HG03039 (cell line): ENCODE measurements around the gene MADCAM1.
A peak's percentile ranks its signal among the peaks of the same experiment; 100 is the strongest.

Experiments used
- ATAC-seq: cut with Tn5 transposase; IDR thresholded peaks from one replicate; pipeline ENCODE4 v1.9.1; 2021; ENCODE audit warnings: mild to moderate bottlenecking, moderate library complexity; ENCODE audit not compliant: unreplicated experiment

MADCAM1 gene

DNA sequence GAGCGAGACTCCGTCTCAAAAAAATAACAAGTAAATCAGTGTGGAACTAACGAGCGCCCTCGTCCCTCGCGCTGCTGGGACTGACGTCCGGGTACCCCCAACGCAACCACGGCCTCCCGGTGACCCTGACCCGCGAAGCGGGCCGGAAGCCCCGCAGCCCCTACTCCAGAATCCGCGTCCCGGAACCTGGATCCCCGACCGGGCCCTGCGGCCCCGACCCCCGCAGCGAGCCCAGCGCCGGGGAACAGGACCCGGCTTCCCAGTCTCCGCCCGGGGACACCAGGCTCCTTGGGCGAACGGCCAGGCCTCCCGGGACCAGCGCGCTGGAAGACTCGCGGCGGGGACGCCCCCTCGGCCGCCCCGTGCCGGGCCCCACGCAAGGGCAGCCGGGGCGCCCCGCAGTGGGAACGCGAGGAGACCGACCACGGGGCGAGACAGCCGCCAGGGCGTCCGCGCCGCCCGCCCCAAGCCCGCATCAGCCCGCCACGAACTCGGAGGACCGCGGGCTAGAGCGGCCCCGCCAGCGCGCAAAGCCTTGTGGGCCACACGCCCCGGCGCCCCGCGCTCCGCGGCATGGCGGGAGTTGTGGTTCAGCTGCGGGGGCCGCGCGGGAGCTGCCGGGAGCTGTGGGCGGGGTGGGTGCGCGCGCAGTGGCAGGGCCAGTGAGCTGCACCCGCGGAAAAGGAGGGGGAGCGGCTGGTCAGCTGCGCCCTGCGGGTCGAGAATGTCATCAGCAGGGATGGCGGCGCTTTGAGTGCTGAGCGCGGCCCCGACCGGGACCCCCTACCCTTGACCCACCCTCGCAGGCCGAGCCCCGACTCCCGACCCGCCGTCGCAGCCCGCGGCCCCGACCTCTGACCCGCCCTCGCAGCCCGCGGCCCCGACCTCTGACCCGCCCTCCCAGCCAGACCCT, 7.5 kb upstream of the MADCAM1 start:
- peak; percentile 62 for ATAC-seq

DNA sequence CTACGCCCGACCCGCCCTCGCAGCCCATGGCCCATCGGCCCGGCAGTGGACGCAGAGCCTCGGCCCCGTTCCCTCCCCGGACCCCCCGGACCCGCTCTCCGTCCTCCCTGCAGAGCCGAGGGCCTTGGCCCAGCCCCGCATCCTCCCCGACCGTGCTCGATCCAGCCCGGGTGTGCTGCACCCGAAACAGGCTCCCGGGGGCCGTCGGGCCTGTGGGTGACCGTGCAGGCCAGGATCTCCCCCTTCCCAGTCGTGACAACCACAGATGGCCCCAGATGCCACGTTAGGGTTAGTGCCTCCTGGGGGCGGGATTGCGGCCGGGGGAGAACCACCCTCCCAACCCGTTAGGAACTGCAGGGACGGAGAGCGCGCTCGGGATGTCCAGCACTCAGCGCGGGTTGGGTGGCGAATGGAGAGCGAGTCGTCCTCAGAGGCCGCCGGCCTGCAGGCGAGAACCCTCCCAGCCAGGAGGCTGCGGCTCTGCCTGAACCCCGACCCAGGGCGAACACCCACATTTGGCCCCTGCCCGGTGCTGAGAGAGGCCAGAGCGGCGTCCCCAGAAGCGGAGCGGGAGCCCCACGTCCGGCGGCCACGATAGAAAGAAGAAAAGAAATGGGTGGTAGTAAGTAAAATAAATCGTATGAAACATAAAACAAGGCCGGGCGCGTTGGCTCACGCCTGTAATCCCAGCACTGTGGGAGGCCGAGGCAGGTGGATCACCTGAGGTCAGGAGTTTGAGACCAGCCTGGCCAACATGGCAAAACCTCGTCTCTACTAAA, 6.7 kb upstream of the MADCAM1 start:
- ATAC-seq, result no peak

DNA sequence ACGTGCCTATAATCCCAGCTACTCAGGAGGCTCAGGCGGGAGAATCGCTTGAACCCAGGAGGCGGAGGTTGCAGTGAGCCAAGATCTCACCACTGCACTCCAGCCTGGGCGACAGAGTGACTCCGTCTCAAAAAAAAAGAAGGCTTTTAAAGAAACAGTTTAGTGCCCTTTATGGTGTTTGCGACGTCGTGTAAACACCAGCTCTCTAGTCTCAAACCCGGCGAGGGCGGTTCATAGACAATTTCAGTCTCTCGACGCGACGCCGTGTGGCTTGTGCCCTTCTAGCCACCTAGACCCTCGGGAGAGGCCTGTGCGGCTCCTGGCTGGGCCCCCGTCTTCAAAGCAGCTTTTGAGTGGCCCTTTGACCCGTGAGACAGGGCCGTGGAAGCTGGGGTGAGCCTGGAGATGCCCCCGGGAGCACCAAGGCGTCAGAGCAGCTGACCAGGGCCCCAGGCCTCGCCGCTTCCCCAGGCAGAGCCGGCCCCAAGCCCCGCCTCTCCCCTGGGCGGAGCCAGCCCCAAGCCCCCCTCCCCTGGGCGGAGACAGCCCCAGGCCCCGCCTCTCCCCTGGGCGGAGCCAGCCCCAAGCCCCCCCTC, 5.0 kb upstream of the MADCAM1 start:
- no peak for ATAC-seq

DNA sequence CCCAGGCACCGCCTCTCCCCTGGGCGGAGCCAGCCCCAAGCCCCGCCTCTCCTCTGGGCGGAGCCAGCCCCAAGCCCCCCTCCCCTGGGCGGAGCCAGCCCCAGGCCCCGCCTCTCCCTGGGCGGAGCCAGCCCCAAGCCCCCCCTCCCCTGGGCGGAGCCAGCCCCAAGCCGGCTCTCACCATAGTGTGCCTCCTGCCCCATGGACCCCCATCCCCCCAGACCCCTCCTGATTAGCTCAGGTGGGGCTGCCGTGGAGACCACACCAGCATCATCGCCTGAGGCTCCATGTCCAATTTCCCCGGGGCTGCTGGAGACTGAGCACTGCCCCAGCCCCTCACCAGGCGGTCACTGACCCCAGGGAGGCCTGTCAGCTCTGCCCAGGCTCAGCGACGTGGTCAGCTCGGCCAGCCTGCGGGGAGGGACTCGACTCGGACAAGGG, 4.2 kb upstream of the MADCAM1 start:
- no peak for ATAC-seq

DNA sequence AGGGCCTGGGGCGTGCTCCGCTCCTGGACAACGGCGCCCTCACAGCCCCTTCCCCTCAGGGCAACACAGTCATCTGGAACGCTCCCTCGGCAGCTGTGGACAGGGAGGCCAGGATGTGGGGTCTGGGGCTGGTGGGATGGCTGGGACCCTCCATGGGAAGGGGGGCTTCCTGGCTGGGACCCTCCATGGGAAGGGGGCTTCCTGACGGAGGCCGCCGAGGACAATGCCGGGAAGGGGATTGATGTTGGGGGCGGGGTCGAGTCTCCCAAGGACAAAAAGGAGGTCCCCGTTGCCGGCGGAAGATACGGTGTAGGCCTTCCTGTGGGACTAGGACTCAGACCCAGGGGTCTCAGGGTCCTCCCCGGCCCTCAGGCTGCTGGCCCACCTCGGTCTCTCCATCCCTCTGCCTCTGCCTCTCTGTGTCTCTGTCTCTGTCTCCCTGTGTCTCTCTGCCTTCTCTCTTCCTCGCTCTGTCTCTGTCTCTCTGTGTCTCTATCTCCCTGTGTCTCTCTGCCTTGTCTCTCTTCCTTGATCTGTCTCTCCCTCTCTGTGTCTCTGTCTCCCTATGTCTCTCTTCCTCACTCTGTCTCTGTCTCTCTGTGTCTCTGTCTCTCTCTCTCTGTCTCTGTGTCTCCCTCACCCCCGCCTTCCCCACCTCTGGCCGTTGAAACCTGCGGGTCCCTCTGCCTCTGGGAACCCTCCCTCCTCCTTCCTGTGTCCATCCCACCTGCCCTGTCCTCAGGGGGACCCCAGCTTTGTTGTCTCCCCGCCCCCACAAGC, 2.7 kb upstream of the MADCAM1 start:
- no peak for ATAC-seq

DNA sequence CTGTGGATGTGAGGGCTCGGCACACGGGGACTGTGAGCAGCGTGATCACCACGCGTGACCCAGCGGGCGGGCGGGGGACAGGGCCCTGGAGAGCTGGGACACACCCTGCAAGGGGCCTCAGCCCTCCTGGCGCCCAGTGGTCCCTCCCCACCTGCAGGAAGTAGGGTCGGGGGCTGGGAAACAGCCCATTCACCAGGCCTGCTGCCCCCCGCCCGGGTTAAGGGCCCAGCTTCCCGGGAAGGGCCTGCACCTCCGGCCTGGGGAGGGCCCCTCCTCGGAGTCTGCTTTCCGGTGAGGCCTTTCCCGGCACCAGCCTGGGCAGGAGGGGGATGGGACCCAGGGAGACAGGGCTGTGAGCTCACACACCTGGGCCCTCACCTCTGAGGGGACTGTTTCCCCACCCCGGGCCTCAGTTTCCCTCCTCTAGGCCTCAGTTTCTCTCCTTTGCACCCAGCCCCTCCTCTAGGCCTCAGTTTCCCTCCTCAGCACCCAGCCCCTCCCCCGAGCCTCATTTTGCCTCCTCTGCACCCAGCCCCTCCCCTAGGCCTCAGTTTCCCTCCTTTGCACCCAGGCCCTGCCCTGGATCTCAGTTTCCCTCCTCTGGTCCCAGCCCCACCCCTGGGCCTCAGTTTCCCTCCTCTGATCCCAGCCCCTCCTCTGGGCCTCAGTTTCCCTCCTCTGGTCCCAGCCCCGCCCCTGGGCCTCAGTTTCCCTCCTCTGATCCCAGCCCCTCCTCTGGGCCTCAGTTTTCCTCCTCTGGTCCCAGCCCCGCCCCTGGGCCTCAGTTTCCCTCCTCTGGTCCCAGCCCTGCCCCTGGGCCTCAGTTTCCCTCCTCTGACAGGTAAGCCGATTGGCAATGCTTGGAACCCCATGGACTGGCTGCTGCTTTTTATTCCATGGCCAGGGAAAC, 1.9 kb upstream of the MADCAM1 start:
- no peak for ATAC-seq

DNA sequence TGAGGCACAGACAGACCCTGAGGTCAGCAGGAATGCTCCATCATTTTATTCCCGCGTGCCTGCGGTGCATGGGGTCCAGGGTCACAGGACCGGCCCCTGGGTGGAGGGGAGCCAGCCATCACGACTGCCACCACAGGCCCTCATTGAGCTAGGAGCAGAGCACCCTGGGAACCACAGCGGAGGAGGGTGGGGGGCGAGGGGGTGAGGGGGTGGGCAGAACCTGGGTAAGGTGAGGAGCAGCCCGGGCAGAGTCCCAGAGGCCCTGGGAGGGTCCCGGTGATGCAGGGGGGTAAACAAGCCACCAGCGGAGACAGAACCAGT, 1.2 kb upstream of the MADCAM1 start:
- no peak for ATAC-seq

DNA sequence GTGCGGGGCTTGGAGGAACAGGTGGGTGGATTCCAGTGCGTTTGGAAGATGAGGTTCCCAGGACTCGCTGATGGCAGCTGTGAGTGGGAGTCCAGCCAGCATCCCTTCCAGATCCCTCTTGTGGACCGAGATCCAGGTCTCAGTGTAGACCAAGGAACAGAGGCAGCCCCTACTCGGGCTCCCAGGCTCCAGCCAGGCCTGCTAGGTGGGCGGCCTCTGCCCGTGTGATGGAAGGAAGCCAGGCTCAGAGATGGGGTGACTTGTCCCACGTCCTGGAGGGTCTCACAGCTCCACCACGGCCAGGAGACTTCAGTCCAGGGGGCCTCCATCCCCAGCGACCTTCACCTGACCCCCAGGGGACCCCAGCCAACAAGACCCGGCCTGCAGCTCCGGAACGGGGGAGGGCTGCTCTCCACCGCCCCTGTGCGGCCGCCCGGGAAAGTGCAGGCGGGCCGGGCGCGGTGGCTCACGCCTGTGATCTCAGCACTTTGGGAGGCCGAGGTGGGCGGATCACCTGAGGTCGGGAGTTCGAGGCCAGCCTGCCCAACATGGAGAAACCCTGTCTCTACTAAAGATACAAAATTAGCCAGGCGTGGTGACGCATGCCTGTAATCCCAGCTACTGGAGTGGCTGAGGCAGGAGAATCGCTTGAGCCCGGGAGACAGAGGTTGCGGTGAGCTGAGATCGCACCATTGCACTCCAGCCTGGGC, 729 bp upstream of the MADCAM1 start:
- ATAC-seq, result no peak

DNA sequence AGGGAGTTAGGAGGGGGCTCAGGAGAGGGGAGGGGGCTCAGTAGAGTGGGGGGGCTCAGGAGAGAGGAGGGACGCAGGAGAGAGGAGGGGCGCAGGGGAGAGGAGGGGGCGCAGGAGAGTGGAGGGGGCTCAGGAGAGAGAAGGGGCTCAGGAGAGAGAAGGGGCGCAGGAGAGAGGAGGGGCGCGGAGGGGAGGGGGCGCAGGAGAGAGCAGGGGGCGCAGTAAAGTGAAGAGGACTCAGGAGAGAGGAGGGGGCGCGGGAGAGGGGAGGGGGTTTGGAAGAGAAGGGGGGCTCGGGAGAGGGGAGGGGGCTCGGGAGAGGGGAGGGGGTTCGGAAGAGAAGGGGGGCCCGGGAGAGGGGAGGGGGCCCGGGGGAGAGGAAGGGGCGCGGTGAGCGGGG, 700 bp downstream of the MADCAM1 start:
- no peak for ATAC-seq

DNA sequence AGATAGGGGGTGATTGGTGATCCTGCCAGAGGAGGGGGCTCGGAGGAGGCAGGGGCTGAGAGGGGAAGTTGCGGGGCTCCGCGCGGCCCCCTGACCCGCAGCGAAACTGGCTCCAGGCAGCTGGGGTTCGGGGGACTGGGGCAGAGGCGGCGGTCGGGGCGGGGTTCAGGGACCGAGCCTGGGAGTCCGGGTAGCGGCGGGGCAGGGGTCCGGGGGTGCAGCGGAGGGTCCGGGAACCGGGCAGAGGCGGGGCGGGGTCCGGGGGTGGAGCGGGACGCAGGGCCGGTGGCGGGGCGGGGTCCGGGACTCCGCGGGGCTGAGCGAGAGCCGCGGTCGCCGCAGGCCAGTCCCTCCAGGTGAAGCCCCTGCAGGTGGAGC, 1.2 kb downstream of the MADCAM1 start:
- ATAC-seq, result no peak

DNA sequence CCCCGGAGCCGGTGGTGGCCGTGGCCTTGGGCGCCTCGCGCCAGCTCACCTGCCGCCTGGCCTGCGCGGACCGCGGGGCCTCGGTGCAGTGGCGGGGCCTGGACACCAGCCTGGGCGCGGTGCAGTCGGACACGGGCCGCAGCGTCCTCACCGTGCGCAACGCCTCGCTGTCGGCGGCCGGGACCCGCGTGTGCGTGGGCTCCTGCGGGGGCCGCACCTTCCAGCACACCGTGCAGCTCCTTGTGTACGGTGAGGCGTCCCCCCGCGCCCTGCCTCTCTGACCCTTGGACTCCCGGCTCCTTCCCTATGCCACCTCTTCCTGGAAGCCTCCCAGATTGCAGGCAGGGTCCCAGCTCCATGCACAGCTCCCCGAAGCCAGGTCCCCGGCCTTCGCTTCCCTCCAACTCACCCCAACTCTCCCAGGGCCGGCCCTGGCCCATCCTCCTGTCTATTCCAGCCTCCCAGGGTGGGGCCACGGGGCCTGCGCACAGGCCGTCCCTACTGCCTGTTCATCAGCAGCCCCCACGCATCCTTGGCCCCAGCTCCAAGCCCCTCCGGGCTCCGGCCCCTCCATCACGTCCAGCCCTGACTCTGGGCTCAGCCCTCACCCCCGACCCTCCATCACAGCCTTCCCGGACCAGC, 1.7 kb downstream of the MADCAM1 start:
- ATAC-seq, result no peak

DNA sequence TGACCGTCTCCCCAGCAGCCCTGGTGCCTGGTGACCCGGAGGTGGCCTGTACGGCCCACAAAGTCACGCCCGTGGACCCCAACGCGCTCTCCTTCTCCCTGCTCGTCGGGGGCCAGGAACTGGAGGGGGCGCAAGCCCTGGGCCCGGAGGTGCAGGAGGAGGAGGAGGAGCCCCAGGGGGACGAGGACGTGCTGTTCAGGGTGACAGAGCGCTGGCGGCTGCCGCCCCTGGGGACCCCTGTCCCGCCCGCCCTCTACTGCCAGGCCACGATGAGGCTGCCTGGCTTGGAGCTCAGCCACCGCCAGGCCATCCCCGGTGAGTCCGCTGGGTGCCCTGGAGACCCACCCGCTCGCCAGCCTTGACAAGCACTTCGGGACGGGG, 2.2 kb downstream of the MADCAM1 start:
- no peak for ATAC-seq

DNA sequence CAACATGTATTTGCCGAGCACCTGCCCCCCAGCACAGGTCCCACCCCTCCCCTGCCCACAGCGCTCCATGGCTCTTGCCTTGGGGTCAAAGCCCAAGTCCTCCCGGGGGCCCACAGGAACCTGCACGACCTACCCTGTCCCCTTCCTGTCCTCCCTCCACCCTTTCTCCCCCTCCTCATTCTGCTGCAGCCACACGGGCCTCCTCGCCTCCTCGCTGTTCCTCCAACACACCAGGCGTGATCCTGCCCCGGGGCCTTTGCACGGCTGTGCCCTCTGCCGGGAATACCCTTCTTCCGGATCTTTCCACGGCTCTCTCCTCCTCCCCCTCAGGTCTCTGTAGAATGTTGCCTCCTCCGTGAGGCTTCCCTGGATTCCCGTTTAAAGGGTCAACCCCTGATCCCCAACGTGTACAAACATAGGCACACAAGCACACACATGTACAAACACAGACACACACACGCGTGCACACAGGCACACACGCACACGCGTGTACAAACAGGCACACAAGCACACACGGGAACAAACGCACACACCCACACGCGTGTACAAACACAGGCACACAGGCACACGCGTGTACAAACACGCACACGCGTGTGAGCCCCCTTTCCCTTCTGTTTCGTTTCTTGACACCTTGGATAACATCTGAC, 2.8 kb downstream of the MADCAM1 start:
- ATAC-seq, result no peak

DNA sequence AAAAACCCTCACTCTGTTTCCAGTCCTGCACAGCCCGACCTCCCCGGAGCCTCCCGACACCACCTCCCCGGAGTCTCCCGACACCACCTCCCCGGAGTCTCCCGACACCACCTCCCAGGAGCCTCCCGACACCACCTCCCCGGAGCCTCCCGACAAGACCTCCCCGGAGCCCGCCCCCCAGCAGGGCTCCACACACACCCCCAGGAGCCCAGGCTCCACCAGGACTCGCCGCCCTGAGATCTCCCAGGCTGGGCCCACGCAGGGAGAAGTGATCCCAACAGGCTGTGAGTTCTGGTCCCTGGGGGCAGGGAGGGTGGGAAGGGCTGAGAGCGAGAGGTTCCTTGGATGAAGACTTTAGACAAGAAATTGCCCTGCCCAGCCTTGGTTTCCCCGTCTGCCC, 5.4 kb downstream of the MADCAM1 start:
- ATAC-seq, result no peak

DNA sequence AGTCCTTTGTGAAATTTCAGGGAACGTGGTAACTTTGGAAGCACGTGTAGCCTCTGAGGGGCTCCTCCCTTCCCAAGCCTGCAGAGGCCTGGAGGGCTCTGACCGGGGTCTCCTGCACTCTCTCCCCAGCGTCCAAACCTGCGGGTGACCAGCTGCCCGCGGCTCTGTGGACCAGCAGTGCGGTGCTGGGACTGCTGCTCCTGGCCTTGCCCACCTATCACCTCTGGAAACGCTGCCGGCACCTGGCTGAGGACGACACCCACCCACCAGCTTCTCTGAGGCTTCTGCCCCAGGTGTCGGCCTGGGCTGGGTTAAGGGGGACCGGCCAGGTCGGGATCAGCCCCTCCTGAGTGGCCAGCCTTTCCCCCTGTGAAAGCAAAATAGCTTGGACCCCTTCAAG, 8.3 kb downstream of the MADCAM1 start:
- ATAC-seq, result no peak

DNA sequence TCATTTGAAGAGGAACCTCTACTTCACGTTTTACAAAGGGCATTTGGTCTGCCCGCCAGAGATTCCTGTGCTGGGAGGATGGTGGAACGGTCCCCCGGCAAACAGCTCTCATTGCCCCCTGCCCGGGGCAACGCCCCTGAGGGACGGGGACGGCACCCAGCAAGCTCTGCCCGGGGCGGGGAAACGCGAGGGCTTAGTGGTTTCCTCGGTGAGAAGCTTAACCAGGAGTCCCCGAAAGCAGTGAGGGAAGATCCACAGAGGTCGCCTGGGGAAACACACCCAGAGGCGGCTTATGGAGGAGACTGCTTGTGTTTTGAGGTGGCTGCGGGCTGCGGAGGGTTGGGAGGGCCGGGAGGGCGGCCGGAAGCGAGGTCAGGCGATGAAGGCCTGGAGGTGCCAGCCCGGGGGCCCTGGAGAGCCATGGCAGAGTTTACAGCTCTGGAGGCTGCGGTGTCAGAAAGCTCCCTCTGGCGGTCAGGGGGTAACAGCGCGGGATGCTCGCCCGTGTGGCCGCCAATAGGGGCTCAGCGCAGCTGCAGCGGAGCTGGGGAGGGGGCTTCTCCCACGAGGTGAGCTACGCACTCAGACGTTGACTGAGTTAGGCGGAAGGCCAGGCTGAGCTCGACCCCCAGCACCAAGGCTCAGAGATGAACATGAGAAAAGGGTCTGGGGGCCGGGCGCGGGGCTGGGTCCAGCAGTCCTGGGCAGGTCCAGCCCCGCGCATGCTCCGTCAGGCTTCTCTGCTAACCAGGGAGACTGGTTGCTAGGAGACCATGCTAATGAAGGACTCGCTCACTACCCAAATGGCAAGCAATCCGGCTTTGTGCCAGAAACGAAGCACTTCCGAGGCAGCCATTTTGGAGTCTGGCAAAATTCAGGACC, 10.4 kb downstream of the MADCAM1 start:
- ATAC-seq, result peak; percentile 52
